ENCODE results near the gene SNX19. TPM values are rescaled to one million over a fixed set of nuclear protein-coding genes. Genes with fewer than 3 reads are reported as not detected.

Gene SNX19
- polyA plus RNA-seq, 3 donors: 14.2 to 35.5 (median 16.2) TPM

DNA sequence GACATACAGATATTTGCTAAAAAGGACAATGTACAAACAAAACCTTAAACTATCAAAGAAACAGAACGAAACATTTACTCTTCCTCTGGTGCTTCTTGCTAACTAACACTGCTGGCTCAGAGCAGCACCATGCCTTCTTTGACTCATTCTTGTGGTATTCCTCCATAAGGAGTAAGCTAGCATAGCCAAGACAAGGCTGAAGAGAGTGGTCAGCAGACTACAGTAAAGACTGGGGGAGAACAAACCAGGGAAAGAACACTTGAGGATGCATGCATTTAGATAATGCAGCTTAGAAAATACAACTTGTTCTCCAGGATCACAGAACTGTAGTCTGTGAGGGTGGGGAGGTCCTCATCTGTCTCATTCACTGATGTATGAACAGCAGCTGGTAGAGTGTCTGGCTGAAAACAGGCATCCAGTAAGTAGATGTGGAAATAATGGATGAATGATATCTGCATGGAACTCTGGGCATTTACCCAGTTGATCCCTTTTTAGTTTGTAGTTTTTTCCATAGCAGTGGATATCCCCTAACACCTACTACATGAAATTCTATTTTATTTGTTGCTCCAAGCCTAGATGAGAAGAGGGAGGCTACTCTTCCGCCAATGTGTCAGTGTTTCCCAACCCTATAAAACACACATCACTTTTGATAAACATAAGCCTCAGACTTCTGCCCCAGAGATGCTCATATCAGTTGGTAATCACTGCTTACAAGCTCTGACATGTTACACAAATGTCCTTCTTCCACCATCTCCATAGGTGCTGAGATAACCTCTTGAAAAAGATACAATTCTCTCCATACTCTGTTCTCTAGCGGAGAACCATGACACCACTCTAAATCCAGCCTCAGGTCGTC, 7.3 kb downstream of the SNX19 start:
- no peak overlapping the region for H3K27ac ChIP-seq (ENCODE audit: low read depth, low read length)
- 72 to 87% (median 82%) methylated on average over 4 of the region's 4 CpGs for WGBS, 3 donors

- H3K27ac ChIP-seq (ENCODE audit: low read depth, low read length): no peak overlapping the region
- WGBS, 3 donors: 72 to 94% (median 90%) methylated on average over 6 of the region's 6 CpGs
Observed at GRCh38 chr11:130908061-130908460, 8.2 kb downstream of the SNX19 start.

DNA sequence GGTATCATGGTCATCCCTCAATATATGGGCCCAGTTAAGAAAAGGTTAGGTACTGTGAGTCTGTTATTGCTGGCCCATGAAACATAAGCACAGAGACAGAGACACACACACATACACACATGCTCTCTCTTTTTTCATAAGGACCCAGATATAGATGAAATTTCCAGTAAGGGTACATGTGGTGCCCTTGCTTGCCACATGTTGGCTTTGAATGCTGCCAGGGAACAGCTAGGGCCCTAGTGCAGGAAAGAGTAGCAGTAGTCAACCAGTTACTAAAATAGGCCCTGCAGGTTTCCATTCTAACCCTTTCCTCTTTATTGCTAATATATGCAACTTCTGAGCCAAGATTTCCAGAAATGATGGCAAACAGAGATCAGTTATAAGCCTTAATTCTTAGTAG, 9.1 kb downstream of the SNX19 start:
- no peak overlapping the region for H3K27ac ChIP-seq (ENCODE audit: low read depth, low read length)

GRCh38 chr11:130906616-130907015, 9.7 kb downstream of the SNX19 start:
- H3K27ac ChIP-seq (ENCODE audit: low read depth, low read length): no peak overlapping the region
- WGBS, 3 donors: 93 to 96% (median 94%) methylated on average over 2 of the region's 2 CpGs

- H3K27ac ChIP-seq (ENCODE audit: low read depth, low read length): no peak overlapping the region
Observed at GRCh38 chr11:130905512-130905911, 10.8 kb downstream of the SNX19 start.

GRCh38 chr11:130904380-130904779, 11.9 kb downstream of the SNX19 start:
- H3K27ac ChIP-seq (ENCODE audit: low read depth, low read length): no peak overlapping the region
- 97 to 100% (median 100%) methylated on average over 1 of the region's 1 CpG for WGBS, 3 donors

More at GRCh38 chr11:130905512-130905911, 10.8 kb downstream of the SNX19 start:
- 88 to 93% (median 89%) methylated on average over 3 of the region's 3 CpGs for WGBS, 3 donors

DNA sequence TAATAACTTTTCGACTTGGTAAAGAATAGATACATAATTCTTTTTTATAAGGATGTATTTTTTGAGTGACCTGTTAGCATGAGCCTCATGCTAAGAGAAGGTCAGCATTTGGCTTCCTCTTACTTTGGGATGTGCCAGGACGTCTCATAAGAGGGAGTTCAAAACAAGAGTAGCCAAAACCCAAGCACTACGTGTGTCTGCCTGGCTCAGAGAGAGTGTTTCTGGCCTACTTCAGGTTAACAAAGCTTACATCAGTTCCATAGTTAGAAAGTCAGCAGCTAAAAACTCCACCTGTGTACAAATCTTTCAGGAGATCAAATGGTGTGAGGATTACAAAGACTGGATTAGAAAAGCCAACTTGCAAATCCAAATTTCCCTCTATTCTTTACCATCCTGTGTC, 13.9 kb downstream of the SNX19 start:
- no peak overlapping the region for H3K27ac ChIP-seq (ENCODE audit: low read depth, low read length)

DNA sequence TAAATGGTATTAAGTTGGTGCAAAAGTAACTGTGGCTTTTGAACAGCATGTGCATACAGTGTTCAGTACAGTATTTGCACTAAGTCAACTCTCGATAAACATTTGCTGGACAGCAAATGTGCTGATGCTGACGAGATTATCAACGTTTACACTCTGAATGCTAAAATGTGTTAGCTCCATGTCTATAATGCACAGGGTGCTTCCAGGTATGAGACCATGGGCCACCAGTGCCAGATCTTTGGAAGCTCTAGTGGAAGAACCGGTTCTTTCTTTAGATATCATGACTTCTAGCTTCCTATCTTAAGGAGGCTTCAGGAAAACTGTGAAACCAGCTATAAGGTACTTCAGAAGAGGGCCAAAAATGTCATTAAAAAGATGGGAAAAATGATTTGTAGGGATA, 17.2 kb downstream of the SNX19 start:
- WGBS, 3 donors: 30 to 89% (median 89%) methylated on average over 4 of the region's 4 CpGs

More for the DNA sequence above, 13.9 kb downstream of the SNX19 start:
- 77 to 87% (median 79%) methylated on average over 3 of the region's 3 CpGs for WGBS, 3 donors

DNA sequence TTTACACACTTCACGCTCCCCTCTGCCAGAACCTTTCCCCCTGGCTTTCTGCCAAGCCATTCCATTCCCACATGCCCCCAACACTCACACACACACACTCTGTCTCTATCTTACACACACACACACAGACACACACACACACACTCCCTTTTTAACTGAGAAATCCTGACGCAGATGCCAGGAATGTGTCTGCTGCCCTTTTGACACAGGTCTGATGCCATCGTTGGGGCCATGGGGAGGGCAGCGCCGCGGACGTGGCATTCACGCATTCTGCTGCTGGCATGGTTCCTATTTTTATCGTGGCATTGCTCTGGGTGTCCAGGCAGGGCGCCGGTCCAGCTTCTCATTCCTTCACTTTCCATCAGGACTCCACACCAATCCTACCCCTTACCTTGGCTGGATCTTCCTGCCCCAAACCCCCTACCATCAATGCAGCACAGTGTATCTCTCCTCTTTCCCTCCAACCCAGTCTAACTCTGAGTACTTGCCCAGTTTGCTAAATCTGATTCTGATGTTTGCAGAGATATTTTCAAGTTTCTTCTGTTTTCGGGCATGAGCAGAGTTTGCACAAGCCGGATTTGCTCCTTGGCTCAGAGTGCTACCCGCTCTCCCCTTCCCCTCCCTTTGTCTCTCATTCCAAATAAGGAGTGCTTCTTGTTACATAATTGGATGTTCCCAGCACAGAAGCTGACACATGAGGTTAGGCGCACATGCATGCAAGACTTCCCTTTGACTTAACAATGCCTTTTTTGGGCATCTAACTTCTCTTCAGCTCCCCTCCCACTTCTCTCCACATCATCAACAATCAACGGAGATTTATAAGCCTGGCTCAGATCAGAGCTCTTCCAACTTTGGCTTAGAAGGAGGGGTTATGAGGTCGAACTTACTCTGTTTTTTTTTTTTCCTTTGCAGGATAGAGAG, 18.8 kb downstream of the SNX19 start:
- H3K27ac ChIP-seq (ENCODE audit: low read depth, low read length): peak overlapping the region; percentile 24
- WGBS, 3 donors: 44 to 65% (median 54%) methylated on average over 17 of the region's 17 CpGs

More for the DNA sequence above, 17.2 kb downstream of the SNX19 start:
- no peak overlapping the region for H3K27ac ChIP-seq (ENCODE audit: low read depth, low read length)

DNA sequence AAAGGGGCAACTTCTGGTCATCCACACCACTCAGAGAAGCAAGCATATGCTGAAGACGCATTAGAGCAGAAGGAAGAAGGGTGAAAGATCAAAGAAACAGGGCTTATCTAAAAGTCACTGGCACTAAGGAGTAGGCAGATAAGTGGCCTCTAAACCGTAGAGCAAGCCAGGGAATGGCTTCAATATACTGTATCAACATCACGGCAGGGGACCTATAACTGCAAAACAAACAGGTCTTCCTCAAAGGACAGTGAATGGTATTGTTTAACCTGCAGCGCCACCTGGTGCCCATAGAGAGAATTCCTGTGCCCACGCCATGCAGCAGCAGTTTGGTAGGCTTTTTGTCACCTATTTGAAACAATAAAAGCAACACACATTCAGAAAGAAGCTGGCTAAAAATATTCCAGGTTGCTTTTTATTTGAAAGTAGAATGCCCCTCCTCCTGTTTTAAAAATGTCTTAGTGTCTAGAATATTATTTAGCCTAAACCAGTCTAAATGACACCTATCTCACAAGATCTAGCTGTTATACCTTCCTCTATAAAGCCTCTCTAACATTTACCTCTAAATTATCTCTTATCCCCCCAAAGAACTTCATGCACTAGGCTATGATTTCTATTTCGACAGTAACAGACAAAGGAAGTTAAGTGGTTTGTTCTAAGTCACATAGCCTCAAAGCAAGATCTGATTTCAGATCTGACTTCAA, 21.8 kb downstream of the SNX19 start:
- 23 to 30% (median 29%) methylated on average over 6 of the region's 6 CpGs for WGBS, 3 donors
- no peak overlapping the region for H3K27ac ChIP-seq (ENCODE audit: low read depth, low read length)

GRCh38 chr11:130892861-130893260, 23.4 kb downstream of the SNX19 start:
- no peak overlapping the region for H3K27ac ChIP-seq (ENCODE audit: low read depth, low read length)
- WGBS, 3 donors: 59 to 72% (median 68%) methylated on average over 4 of the region's 4 CpGs

DNA sequence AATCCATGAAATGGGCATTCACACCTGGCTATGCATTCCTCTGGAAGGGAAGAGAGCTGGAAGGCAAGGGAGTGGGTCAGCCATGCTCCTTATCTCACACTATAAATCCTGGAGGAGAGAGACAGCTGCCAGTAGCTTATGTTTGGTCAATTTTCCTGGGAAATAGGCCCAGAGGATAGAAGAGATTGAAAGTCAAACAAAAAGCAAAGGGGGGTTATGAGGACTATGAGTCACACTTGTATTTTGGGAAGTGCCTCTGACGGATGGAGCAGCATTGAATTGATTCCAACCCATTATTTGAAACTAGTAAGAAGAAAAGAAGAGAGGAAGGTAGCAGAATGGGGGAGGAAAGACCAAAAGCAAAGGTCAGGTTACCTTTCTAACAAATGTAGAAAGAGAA, 25.0 kb downstream of the SNX19 start:
- H3K27ac ChIP-seq (ENCODE audit: low read depth, low read length): no peak overlapping the region
- 38 to 50% (median 43%) methylated on average over 1 of the region's 1 CpG for WGBS, 3 donors

- WGBS, 3 donors: 88 to 93% (median 91%) methylated on average over 2 of the region's 2 CpGs
- H3K27ac ChIP-seq (ENCODE audit: low read depth, low read length): no peak overlapping the region
Observed at GRCh38 chr11:130890039-130890745, 26.1 kb downstream of the SNX19 start.

GRCh38 chr11:130888790-130889189, 27.5 kb downstream of the SNX19 start:
- 92 to 98% (median 94%) methylated on average over 3 of the region's 3 CpGs for WGBS, 3 donors
- H3K27ac ChIP-seq (ENCODE audit: low read depth, low read length): no peak overlapping the region

DNA sequence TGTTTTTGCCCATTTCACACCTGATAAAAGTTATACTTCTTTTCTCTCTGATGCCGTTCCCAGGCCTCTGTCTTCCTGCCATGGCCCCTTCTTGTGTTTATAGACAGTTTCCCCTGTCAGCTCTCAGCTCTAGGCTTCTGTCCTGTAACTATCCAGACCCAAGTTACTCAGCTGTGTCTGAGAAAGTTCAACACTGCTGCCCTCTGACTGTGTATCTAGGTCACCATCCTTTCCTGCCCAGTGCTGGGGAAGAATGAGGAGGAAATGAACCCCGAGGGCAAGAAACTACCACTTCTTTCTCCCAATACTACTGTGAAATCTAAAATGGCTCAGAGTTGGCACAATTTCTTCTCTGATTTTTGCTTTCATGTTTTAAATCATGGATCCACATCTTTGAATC, 29.6 kb downstream of the SNX19 start:
- 69 to 84% (median 78%) methylated on average over 2 of the region's 2 CpGs for WGBS, 3 donors
- H3K27ac ChIP-seq (ENCODE audit: low read depth, low read length): no peak overlapping the region

DNA sequence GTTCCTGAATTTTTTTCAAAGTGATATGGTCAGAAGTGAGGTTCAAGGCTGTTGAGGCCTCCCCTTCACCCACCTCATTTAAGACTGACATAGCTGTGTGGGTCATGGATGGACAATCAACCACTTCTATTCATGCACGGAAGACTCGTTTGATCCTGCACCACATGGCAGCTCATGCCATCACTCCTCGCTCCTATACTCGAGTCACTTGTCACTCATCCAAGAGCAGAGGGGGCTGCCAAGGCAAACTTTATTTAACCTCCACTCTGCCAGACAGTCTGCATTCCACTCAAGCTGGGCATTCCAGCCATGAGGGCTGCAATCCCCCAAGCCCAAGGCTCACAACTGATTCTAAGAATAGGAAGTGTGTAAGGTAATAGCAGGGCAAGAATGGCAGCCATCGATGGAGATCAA, 34.1 kb downstream of the SNX19 start:
- no peak overlapping the region for H3K27ac ChIP-seq (ENCODE audit: low read depth, low read length)
- 63 to 82% (median 69%) methylated on average over 5 of the region's 5 CpGs for WGBS, 3 donors

DNA sequence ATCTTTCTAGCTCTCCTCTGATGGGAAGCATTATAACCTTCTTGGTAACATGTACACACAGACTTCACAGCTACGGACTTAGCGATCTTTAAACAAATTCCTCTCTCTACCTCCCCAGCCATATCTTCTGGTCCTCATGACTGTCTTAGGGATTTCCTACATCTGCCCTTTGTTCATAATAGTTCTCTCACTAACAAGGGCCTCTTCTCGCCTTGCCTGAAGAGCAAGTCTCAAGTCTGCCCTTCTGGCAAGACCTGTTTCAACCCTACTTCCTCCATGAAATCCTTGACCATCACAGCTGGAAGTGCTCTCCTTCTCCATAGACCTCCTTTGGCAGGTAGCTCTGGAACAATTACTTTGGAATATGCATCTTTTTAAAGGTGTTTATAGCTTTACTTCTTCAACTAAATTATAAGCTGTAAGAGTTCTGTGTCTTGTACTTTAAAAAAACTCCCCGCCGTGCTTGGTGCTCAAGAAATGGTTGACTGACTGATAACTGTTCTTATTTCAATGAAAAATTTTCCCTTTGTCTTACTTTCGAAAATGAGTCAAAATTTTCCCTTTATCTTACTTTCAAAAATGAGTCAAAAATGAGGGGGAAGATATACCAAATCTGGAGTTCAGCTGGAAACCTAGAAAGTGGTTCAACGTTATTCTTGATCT, 34.7 kb downstream of the SNX19 start:
- peak overlapping the region; percentile 15 for H3K27ac ChIP-seq (ENCODE audit: low read depth, low read length)
- 89 to 92% (median 90%) methylated on average over 7 of the region's 7 CpGs for WGBS, 3 donors

DNA sequence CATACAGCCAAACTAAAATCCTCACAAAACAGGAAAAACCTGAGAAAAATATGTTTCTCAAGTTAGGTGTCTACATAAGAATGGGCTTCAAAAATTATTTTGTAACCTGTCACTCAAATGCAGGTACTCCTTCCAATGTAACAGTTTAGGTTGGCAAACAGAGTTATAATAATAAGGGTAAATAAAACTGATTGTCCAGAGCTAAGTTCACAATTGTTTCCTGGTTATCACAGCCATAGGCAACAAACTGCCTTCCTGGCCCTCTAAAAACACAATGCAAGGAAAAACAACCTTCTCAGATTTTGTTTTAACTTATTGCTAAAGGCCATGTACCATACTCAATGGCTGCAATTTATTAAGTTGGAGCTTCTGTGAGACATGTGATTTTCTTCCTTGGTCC, 36.4 kb downstream of the SNX19 start:
- no peak overlapping the region for H3K27ac ChIP-seq (ENCODE audit: low read depth, low read length)
